ENCODE results near the gene WBP2. TPM values are rescaled to one million over a fixed set of nuclear protein-coding genes. Genes with fewer than 3 reads are reported as not detected.

The WBP2 gene
- polyA plus RNA-seq, 3 donors = 62.4 to 93.3 (median 67.9) TPM

GRCh38 chr17:75901727-75902126 lies 46.6 kb upstream of the WBP2 start:
- peaks cover 0 to 2% (median 0%) of the 10 kb centered on the region in 3 donors for H3K27me3 Mint-ChIP-seq (ENCODE audit: low read depth in 3 of 3)
- H3K27ac ChIP-seq (ENCODE audit: low read depth in 1 of 2, low read length in 2 of 2) = no peak overlapping the region
- TF ChIP-seq CTCF (IDR thresholded peaks at IDR 0.05) = no peak
- H3K27me3 ChIP-seq (ENCODE audit: control insufficient read depth in 2 of 2, insufficient read depth in 2 of 2, low read length in 2 of 2) = no peaks in the 10 kb centered on the region
- 100% methylated on average over 10 of the region's 18 CpGs for WGBS (ENCODE audit: insufficient coverage)
- no peaks in the 10 kb centered on the region for H3K9me3 Mint-ChIP-seq
- no peaks in the 10 kb centered on the region for H4K20me1 ChIP-seq (ENCODE audit: insufficient read depth, low read length)
- intact Hi-C loops (cut with micrococcal nuclease) = loop anchor here in 1 of 2 donors (5.0 kb wide), 1 partner anchor 41 kb away; the partner anchor contains the start of gene FBF1
- no peak overlapping the region for H3K27ac Mint-ChIP-seq
- H3K4me2 ChIP-seq (replicated peaks; ENCODE audit: extremely low read depth, low read length, poor library complexity, severe bottlenecking) = no peak overlapping the region
- no peak overlapping the region for H2AFZ ChIP-seq (ENCODE audit: insufficient read depth, low read depth, low read length, poor library complexity, severe bottlenecking)
- peaks cover 13% of the 10 kb centered on the region for H3K79me2 ChIP-seq (ENCODE audit: insufficient read depth, low read length)
- peaks cover 42 to 44% of the 10 kb centered on the region in 2 donors for H3K36me3 ChIP-seq (replicated peaks in 1 of 2; ENCODE audit: control insufficient read depth in 1 of 2, insufficient read depth in 2 of 2, low read length in 2 of 2)
- H3K36me3 Mint-ChIP-seq = peaks cover 33 to 49% of the 10 kb centered on the region in 2 donors
- H3K9me3 ChIP-seq (replicated peaks in 1 of 2; ENCODE audit: control insufficient read depth in 1 of 2, insufficient read depth in 1 of 2, low read length in 2 of 2) = no peaks in the 10 kb centered on the region
- peaks cover 25 to 31% of the 10 kb centered on the region in 2 donors for H3K4me1 ChIP-seq (ENCODE audit: control insufficient read depth in 1 of 2, insufficient read depth in 2 of 2, low read length in 2 of 2)
- DNase-seq = no peak
- peaks cover 20% of the 10 kb centered on the region for H3K4me1 Mint-ChIP-seq
- H3K9ac ChIP-seq (ENCODE audit: insufficient read depth, low read length, poor library complexity, severe bottlenecking) = no peak overlapping the region
- H3K4me3 ChIP-seq (replicated peaks in 1 of 3; ENCODE audit: low read depth in 2 of 3, low read length in 3 of 3) = no peak overlapping the region
- no peak overlapping the region for H3K4me3 Mint-ChIP-seq

GRCh38 chr17:75900691-75901533 lies 45.8 kb upstream of the WBP2 start:
- Histone ChIP-seq H3K9ac (ENCODE audit: insufficient read depth, low read length, poor library complexity, severe bottlenecking) (no peak overlapping the region), H4K20me1 (ENCODE audit: insufficient read depth, low read length) (no peaks in the 10 kb centered on the region), H2AFZ (ENCODE audit: insufficient read depth, low read depth, low read length, poor library complexity, severe bottlenecking) (no peak overlapping the region), H3K4me2 (replicated peaks; ENCODE audit: extremely low read depth, low read length, poor library complexity, severe bottlenecking) (no peak overlapping the region), H3K9me3 (replicated peaks in 1 of 2; ENCODE audit: control insufficient read depth in 1 of 2, insufficient read depth in 1 of 2, low read length in 2 of 2) (no peaks in the 10 kb centered on the region), H3K4me3 (replicated peaks in 1 of 3; ENCODE audit: low read depth in 2 of 3, low read length in 3 of 3) (no peak overlapping the region), H3K79me2 (ENCODE audit: insufficient read depth, low read length) (peaks cover 13% of the 10 kb centered on the region), H3K27me3 (ENCODE audit: control insufficient read depth in 2 of 2, insufficient read depth in 2 of 2, low read length in 2 of 2) (no peaks in the 10 kb centered on the region), H3K4me1 (ENCODE audit: control insufficient read depth in 1 of 2, insufficient read depth in 2 of 2, low read length in 2 of 2) (peaks cover 25 to 30% of the 10 kb centered on the region in 2 donors), H3K27ac (ENCODE audit: low read depth in 1 of 2, low read length in 2 of 2) (no peak overlapping the region), H3K36me3 (replicated peaks in 1 of 2; ENCODE audit: control insufficient read depth in 1 of 2, insufficient read depth in 2 of 2, low read length in 2 of 2) (peaks cover 42 to 44% of the 10 kb centered on the region in 2 donors)
- intact Hi-C loops (cut with micrococcal nuclease) = loop anchor here in 1 of 2 donors (5.0 kb wide), 1 partner anchor 41 kb away; the partner anchor contains the start of gene FBF1
- H3K27me3 Mint-ChIP-seq (ENCODE audit: low read depth in 3 of 3) = peaks cover 0 to 2% (median 2%) of the 10 kb centered on the region in 3 donors
- H3K36me3 Mint-ChIP-seq = peaks cover 33 to 49% of the 10 kb centered on the region in 2 donors
- H3K27ac Mint-ChIP-seq = peak overlapping the region in 1 of 7 donors; percentile 68
- H3K4me3 Mint-ChIP-seq = no peak overlapping the region
- H3K4me1 Mint-ChIP-seq = peaks cover 16% of the 10 kb centered on the region
- peaks cover 0 to 2% (median 0%) of the 10 kb centered on the region in 7 donors for H3K9me3 Mint-ChIP-seq
- 90% methylated on average over 11 of the region's 13 CpGs for WGBS (ENCODE audit: insufficient coverage)
- DNase-seq = no peak
- no peak for TF ChIP-seq CTCF (IDR thresholded peaks at IDR 0.05)

Data from CD14-positive monocyte (primary cell).